ENCODE measurements around the gene RBMS1. TPM values are rescaled to one million over a fixed set of nuclear protein-coding genes. Genes with fewer than 3 reads are reported as not detected.

Gene RBMS1
- total RNA-seq, 1 donor from 2014 or later, result 136 TPM

DNA sequence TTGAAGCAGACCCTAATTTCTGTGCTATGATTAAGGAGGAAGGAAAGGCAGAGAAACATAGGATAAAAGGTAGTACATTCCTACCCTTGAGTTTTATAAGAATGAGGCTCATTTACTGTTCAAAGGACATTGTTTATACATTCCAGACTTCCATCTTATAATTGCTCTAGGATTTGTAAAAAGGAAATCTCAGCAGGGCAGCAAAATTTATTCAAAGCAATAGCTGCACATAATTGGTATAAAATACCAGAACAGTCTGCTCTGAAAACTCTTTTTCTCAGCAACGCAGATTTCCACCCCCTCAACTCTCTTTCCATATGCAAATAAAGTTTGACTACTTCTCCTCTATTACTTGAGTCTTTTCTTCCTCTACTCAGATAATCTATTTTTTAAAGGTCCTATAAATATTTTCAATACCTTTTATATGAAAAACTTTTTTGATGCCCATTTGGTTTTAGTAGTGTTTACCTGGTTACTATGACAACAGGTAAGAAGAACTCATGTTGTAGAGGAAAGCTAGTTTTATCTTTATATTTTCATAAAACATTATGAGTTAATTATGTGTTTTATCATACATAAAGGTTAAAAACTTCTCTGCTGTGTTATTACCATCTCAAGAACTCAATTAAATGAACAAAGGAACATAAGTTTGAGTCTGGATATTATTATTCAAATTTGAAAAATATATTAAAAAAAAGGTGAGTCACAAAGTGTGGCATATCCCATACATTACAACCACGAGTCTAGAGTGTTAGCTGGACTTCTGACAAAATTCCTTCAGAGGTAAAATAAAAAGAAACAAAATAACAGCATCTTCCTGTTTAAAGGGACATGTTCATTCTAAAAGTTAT lies 19.9 kb downstream of the RBMS1 start:
- Mint-ChIP-seq H3K27me3 (ENCODE audit: unreplicated experiment) (no peaks in the 10 kb centered on the region), H3K4me3 (ENCODE audit: unreplicated experiment) (no peak overlapping the region), H3K9me3 (ENCODE audit: unreplicated experiment) (no peaks in the 10 kb centered on the region), H3K4me1 (ENCODE audit: unreplicated experiment) (peaks cover 15% of the 10 kb centered on the region), H3K36me3 (ENCODE audit: low read depth, unreplicated experiment) (no peaks in the 10 kb centered on the region), H3K27ac (ENCODE audit: unreplicated experiment) (peak overlapping the region; percentile 87)
- TF ChIP-seq, protein P1, sequence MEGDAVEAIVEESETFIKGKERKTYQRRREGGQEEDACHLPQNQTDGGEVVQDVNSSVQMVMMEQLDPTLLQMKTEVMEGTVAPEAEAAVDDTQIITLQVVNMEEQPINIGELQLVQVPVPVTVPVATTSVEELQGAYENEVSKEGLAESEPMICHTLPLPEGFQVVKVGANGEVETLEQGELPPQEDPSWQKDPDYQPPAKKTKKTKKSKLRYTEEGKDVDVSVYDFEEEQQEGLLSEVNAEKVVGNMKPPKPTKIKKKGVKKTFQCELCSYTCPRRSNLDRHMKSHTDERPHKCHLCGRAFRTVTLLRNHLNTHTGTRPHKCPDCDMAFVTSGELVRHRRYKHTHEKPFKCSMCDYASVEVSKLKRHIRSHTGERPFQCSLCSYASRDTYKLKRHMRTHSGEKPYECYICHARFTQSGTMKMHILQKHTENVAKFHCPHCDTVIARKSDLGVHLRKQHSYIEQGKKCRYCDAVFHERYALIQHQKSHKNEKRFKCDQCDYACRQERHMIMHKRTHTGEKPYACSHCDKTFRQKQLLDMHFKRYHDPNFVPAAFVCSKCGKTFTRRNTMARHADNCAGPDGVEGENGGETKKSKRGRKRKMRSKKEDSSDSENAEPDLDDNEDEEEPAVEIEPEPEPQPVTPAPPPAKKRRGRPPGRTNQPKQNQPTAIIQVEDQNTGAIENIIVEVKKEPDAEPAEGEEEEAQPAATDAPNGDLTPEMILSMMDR (IDR thresholded peaks at IDR 0.05; ENCODE audit: unreplicated experiment), result no peak
- DNase-seq (ENCODE audit: low spot score), result no peak

DNA sequence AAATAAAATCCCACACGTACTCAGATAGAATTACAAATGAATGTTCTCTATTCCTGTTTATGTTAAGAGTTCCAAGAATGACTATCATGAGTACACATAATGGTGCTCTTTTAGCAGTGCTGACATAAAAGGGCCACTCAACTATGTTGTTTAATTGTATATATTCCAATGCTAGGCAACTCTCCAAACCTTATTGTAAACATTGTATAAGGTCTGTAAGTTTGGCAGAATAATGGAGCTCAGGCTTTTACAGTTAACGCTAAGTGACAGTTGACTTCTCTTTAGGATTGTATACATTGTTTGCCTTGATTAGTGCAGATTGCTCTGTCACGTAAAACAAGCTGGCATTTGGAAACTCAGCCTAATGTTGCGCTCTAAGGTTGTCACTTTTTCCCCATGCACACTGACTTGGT lies 20.8 kb downstream of the RBMS1 start:
- TF ChIP-seq, protein P1 (IDR thresholded peaks at IDR 0.05; ENCODE audit: unreplicated experiment), result no peak
- H3K9me3 Mint-ChIP-seq (ENCODE audit: unreplicated experiment), result no peaks in the 10 kb centered on the region
- no peaks in the 10 kb centered on the region for H3K27me3 Mint-ChIP-seq (ENCODE audit: unreplicated experiment)
- no peaks in the 10 kb centered on the region for H3K36me3 Mint-ChIP-seq (ENCODE audit: low read depth, unreplicated experiment)
- DNase-seq (ENCODE audit: low spot score), result no peak
- H3K27ac Mint-ChIP-seq (ENCODE audit: unreplicated experiment), result peak overlapping the region; percentile 87
- peaks cover 14% of the 10 kb centered on the region for H3K4me1 Mint-ChIP-seq (ENCODE audit: unreplicated experiment)
- no peak overlapping the region for H3K4me3 Mint-ChIP-seq (ENCODE audit: unreplicated experiment)

DNA sequence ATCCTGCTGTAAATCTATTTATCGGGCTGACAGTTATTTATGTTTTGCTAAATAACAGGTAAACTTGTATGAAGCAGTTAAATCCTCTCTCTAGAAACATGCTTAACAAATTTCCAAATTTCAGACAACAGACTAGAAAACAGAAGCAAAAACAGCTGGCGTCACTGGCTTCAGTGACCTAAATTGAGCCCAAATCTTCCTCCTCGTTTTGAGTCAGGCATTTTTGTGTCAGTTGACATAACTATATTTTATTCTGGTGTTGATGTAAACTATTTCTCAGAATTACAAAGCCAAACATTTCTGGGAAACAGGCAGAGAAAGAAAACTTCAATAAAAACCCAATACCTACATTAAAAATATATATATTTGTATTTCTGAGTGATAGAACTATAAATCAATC lies 21.7 kb downstream of the RBMS1 start:
- Mint-ChIP-seq H3K9me3 (ENCODE audit: unreplicated experiment) (no peaks in the 10 kb centered on the region), H3K36me3 (ENCODE audit: low read depth, unreplicated experiment) (no peaks in the 10 kb centered on the region), H3K4me1 (ENCODE audit: unreplicated experiment) (peaks cover 16% of the 10 kb centered on the region), H3K4me3 (ENCODE audit: unreplicated experiment) (no peak overlapping the region), H3K27me3 (ENCODE audit: unreplicated experiment) (no peaks in the 10 kb centered on the region), H3K27ac (ENCODE audit: unreplicated experiment) (peak overlapping the region; percentile 15)
- DNase-seq (ENCODE audit: low spot score), result no peak
- TF ChIP-seq, protein P1 (IDR thresholded peaks at IDR 0.05; ENCODE audit: unreplicated experiment), result no peak

DNA sequence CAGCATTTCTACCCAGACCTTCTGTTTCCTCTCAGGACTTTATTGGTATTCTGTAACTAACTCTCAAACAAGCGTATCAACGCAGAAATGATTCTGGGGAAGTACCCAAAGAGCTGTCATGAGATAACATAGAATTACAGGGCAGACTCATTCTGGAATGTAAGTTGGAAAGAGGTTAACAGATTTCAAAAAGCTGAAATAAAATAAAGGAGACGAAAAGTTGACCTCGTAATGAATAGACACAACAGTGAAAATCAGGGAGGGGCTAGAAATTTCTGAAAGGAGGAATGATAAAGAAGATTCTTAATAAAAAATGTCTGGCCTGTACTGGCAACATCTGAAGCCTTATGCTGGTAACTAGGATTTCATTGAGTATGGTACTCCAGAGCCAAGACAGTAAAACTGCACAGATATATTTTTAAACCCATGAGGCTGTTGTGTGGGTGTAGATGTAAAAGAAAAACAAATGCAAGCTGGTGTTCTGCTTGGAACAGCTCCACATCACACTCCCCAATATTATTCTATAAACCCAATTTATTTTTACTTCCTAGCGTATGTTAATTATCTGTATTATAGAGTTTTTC lies 23.9 kb downstream of the RBMS1 start:
- Mint-ChIP-seq H3K27ac (ENCODE audit: unreplicated experiment) (no peak overlapping the region), H3K27me3 (ENCODE audit: unreplicated experiment) (peaks cover 1% of the 10 kb centered on the region), H3K4me1 (ENCODE audit: unreplicated experiment) (peaks cover 17% of the 10 kb centered on the region), H3K4me3 (ENCODE audit: unreplicated experiment) (no peak overlapping the region), H3K36me3 (ENCODE audit: low read depth, unreplicated experiment) (no peaks in the 10 kb centered on the region), H3K9me3 (ENCODE audit: unreplicated experiment) (no peaks in the 10 kb centered on the region)
- DNase-seq (ENCODE audit: low spot score), result no peak
- TF ChIP-seq, protein P1 (IDR thresholded peaks at IDR 0.05; ENCODE audit: unreplicated experiment), result no peak

DNA sequence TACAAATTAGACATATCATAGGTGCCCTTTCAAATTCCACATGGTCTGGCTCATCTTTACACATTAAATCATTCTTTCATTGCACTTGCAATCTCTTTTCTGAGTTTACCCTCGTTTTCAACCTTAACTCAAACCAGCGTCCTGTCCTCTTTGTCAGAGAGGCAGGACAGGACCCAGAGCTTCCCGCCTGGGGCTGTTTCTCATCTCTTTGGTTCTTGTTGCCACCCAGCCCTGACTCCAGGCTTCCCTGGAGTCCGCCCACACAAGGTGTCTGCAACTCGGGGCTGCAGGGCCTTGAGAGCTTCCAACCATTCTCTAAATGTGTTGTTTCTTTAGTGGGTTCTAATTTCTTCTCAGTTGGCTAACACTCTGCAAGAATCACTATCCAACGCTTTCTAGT lies 24.4 kb downstream of the RBMS1 start:
- H3K4me1 Mint-ChIP-seq (ENCODE audit: unreplicated experiment), result peaks cover 15% of the 10 kb centered on the region
- H3K4me3 Mint-ChIP-seq (ENCODE audit: unreplicated experiment), result no peak overlapping the region
- no peaks in the 10 kb centered on the region for H3K36me3 Mint-ChIP-seq (ENCODE audit: low read depth, unreplicated experiment)
- DNase-seq (ENCODE audit: low spot score), result no peak
- TF ChIP-seq, protein P1 (IDR thresholded peaks at IDR 0.05; ENCODE audit: unreplicated experiment), result no peak
- no peak overlapping the region for H3K27ac Mint-ChIP-seq (ENCODE audit: unreplicated experiment)
- peaks cover 1% of the 10 kb centered on the region for H3K27me3 Mint-ChIP-seq (ENCODE audit: unreplicated experiment)
- no peaks in the 10 kb centered on the region for H3K9me3 Mint-ChIP-seq (ENCODE audit: unreplicated experiment)
